ENCODE data around the gene B4GALNT4.
"Not testable (repeated sequence)": the region's sequence is repeated elsewhere in the genome, so short reads cannot be mapped to it uniquely, and the experiment has no call there.

DNA sequence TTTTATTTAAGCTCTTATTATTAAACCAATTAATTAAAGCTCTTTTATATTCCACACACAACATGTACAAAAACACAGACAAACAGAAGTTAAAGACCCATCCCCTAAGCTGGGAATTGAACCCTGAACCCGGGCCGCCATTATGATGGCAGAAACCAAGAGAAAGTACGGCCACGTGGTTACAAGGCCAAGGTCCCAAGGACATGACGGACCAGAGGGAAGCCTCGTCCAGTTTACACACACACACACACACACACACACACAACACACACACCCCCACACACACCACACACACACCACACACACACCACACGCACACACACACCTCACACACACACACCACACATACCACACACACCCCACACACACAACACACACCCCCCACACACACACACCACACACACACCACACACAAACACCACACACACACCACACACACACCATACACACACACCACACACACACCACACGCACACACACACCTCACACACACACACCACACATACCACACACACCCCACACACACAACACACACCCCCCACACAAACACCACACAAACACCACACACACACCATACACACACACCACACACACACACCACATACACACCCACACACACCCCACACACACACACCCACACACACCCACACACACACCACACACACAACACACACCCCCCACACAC is 19.9 kb upstream of the B4GALNT4 start:
- TF ChIP-seq CTCF (IDR thresholded peaks at IDR 0.05; ENCODE audit: low read length); EZH2 (IDR thresholded peaks at IDR 0.05; ENCODE audit: borderline replicate concordance, low read length): not testable (repeated sequence)

Measured in OCI-LY1 (cell line).